HG02970 (cell line): ENCODE measurements around the gene CDC5L.
"Not testable (repeated sequence)": the region's sequence is repeated elsewhere in the genome, so short reads cannot be mapped to it uniquely, and the experiment has no call there.

Experiments
- ATAC-seq: cut with Tn5 transposase; IDR thresholded peaks from one replicate; pipeline ENCODE4 v1.9.1; 2021; ENCODE audit warnings: mild to moderate bottlenecking, moderate library complexity, moderate number of reproducible peaks; ENCODE audit not compliant: unreplicated experiment, low FRiP score

The CDC5L gene

DNA sequence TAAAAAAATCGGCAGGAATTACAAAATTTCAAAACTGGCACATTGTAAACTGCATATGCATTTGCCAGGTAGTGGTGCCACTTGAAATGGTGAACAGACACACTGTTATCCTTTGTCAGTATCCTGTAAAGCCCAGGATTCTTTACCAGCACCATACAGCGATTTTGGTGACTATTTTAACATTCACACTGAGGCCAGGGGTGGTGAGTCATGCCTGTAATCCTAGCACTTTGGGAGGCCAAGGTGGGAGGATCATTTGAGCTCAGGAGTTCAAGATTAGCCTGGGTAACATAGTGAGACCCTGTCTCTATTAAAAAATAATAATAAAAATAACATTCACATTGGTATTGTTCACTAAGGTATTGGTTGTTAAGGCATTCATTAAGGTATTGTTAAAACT is 61.7 kb downstream of the CDC5L start:
- ATAC-seq: not testable (repeated sequence)

DNA sequence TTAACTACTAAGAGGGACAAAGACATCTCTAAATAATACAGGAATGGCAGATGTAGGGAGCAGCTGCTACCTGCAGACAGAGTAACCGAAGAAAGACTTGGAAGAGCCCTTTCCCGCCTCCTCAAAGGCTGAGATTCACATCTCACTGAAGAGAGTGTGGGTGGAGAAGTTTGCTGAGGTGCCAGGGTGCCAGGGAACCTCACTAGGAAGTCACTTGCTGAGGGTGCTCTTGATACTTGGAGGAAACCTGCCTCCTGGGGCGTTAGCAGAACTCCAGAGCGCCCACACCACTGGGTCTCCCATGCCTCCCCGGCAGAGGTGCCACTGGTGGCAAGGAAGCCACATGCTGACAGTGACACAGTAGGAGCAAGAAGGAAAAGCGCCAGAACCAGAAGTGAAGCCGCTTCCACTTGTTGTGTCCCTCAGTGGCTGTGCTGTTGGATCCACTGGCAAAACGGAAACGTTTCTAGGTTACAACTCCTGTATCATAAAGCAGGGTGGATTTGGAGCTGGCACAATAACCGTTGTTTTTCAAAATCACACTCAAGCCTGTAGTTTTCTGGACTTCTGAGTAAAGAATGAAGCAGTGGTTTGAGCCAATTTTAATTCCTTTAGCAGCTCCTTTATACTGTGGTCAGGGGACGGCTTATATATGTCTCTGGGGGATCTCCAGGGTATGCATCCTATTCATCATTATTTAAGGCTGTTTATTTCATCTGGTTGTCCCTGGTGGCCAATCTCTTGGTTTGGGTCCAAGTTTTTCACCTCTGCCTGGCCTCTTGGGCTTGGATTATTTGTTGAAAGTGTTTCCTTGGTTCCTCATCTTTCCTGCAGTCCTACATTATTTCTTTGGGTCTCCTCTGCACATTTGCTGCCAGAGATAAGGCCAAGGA is 64.5 kb downstream of the CDC5L start:
- no peak for ATAC-seq

DNA sequence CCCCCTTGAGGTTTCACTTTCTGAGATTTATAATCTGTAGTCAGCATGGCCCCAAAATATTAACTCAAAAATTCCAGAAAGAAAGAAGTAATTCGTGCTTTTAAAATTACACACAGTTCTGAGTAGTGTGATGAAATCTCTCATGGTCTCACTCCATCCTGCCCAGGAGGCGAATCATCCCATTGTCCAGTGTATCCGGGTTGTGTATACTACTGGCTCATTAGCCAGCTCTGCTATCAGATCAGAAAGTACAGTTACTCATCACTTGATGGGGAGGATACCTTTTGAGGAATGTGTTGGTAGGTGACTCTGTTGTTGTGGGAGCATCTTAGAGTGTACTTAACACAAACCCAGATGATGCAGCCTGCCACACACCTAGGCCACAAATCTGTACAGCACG is 65.2 kb downstream of the CDC5L start:
- ATAC-seq: no peak

DNA sequence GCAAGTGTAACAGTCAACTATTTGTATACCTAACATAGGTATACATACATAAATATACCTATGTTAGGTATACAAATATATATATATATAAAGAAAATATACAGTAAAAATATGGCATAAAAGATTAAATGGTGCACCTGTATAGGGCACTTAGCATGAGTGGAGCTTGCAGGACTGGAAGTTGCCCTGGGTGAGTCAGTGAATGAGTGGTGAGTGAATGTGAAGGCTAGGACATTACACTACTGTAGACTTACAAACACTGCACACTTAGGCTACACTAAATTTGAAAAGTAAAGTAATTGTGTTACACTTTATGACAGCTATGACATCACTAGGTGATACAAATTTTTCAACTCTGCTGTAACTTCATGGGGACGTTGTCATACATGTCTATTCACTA is 65.6 kb downstream of the CDC5L start:
- no peak for ATAC-seq

DNA sequence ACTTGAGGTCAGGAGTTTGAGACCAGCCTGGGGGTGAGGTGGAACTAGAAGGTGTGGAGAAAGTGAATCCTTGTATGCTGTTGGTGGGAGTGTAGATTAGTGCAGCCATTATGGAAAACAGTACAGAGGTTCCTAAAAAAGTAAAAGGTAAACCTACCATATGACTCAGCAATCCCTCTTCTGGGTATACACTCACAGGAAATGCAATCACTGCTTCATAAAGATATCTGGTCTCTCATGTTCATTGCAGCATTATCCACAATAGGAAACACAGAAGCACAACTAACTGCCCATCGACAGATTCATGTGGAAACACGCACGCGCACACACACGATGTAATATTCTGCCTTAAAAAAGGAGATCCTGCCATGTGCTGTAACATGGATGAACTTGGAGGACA is 66.7 kb downstream of the CDC5L start:
- no peak for ATAC-seq

DNA sequence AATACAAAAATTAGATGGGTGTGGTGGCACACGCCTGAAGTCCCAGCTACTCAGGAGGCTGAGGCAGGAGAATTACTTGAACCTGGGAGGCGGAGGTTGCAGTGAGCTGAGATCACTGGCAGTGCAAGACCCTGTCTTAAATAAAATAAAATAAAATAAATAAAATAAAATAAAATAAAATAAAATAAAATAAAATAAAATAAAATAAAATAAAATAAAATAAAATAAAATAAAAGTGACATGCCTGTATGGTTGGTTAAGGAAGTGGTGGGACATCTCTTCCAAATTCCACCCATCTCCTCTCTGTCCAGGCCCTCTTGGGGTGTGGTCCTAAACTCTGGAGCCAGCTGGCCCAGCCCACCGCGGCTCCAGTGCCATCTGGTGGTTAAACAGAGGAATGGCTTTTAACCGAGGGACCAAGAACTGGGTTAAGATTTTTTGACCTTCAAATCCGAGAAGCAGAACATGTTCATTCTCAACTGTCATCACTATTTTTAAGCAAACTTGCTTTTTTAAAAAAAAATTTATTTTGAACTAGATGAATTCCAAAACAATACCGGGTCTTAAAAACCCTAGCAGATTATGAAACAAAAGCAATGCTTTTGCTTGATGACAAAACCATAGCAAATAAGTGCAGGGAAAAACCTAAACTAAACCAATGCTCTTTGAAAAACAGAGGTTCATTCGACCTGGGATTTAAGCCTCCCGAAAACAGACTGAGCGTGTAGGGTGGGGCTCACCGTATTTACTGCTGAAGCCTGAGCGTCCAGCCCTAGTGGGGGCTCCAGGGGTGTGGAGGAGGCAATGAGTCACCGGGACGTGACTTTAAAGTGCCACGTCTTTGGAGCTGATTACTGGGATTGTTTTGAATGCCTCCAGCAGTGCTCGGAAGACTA is 68.8 kb downstream of the CDC5L start:
- no peak for ATAC-seq

DNA sequence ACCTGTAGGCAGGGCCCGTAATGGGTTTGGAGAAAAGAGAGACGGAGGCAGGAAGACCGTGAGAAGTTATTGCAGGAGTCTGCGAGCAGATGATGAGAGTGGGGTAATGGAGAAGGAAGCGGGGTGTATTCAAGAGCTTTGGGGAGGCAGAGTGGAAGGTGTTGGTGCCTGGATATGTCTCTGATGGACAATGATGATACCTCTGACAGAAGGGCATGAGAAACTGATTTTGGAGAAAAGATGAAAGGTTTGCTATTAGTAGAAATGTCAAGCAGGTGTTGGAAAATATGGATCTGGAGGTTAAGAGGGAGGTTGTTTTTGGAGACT is 69.4 kb downstream of the CDC5L start:
- ATAC-seq: no peak

DNA sequence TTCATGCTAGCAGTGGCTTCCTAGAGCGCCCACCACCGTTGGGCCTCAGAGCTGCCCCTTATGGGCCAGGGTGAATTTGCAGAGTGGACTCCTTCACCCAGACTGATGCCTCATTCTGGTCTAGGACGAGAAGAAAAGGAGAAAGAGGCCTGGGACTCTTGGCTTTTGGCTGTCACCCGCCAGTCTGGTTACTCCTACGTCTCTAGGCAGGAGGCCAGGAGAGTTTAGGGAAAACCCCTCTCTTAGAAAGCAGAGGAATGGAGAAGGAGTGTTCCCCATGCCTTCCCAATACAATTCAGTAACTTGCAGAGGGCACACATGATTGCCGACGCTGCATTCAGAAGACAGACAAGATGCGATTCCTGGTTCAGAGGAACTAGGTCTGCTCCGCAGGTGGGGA is 70.1 kb downstream of the CDC5L start:
- ATAC-seq: no peak

DNA sequence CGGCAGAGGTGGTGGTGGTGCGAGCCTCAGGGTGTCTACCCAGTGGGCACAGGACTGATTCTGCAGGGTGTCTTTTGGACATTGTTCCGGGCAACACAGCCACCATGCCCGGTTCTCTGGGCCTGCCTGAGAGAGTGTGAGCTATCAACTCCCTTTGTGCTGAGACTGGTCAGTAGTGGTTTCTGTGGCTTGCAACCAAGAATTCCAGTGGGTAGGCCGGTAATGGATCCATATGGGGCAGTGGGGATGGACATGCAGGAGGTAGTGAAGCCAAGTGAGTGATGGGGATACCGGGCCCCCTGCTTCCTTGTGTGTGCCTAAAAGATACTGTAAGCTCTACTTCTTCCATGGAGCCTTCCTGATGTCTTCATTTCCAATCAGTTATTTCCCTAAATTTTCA is 71.0 kb downstream of the CDC5L start:
- ATAC-seq: no peak

DNA sequence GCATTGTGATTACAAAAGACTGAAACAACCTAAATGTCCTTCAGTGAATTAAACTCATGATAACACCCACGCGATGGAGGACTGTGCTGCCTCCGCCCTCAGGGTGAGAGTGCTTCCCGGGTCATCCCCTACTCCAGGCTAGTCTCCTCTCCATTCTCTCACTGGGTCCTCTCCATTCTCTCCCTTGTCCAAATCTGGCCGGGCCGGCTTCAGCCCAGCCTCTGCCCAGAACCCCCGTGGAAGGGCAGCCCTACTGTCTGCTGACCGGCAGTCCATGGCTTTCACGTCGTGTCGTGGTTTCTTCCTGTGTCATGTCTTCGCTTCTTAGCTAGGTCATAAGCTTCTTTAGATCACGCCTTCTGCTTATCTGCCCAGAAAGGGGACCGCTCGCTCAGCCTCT is 74.8 kb downstream of the CDC5L start:
- no peak for ATAC-seq

DNA sequence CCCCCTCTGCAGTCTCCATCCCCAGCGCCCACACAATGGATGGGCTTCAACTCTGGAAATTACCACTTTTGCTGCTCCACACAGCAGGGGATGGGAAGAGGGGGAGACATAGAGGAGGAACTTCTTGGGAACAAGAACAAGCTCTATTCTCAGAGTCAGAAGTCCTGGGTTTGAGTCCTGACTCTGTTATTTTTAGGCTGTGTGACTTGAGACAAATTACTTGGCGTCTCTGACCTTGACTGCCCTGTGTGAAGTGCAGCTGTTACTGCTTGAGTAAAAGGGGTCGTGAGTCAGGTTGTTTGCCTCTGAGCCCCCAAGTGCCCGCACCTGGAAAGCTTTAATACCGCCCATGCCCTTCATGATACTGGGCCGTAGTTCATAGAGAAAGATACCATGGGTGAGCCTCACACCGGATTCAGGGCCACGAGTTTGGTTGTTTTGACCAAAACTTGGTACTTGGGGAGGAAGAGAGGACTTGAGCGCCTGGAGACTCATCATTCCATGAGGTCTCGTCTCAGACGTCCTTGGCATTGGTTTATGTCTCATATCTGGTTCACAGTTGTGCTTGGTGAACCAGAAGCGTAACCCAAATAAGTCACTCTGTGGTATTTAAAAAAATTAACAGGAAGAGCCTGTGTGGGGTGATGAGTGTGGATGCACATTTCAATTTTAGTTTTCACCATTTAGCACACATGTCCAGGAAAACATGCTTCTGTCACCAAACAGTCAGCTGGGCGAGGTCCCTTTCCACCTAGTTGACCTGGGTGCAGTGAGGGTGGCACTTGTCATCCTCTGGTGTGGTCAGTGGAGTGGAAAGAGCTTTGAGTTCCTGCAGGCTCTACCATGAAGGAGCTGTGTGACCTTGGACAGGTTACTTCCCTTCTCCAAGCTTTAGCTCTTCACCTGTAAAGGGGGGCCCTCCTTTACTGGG is 75.6 kb downstream of the CDC5L start:
- ATAC-seq: no peak

DNA sequence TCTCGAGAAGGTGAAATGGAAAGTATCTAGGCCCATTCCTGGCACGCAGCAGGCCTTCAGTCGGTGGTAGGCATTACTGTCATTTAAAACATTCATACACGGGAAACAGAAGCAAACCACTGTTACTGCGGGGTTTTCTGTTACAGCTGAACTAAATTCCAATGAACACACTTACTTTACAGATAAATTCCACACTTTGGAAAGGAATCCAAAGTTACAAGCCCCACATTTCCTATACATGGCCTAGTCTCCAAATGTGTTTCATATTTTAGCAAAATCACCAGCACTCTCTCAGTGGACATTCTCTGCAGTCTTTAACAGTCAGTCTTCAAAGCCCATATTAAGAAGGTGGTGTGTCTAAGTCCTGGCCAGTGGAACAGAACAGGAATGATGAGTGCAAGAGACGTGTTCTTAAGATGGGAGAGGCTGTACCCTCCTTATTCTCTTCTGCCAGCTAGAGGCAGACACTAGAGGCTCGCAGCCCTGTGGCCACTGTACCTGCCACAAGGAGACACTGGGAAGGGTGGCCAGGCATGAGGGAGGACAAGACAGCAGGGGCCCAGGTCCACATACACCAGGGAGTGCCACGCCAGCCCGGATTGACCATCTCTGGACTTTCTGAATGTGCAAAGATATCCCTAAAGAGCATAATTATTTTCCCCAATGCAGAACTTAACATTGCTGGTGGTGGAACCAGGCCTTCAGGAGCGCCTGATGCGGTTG is 76.4 kb downstream of the CDC5L start:
- no peak for ATAC-seq

DNA sequence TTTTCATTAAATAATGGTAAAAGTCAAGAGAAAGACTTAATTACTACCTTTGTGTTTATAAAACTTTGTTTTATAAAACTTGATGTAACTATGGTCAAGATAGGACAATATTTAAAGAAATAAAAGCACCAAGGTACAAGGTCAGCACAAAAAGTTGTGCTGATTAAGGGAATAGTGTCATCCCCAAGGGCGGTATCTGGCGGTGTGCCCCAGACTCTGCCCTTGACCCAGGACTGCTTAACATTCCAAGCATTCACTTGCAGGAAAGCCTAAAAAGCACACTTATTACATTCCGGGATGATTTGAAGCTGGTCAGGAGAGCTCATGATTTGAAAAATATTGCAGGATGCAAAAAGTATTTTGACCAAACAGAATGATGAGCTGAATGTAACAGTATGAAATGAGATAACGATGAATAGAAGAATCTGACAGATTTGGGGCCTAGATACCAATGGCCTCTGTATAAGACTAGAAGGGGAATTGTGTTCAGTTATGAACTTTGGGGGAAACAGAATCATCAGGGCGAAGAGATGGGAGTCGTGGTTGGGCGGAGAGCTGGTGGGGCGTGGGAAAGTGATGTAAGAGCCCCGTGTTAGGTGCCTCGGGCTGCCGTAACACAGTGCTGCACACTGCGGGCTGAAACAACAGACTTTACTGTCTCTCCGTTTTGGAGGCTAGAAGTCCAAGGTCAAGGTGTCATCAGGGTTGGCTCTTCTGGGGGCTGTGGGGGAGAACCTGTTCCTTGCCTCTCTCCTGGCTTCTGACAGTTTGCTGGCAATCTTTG is 77.2 kb downstream of the CDC5L start:
- ATAC-seq: no peak

DNA sequence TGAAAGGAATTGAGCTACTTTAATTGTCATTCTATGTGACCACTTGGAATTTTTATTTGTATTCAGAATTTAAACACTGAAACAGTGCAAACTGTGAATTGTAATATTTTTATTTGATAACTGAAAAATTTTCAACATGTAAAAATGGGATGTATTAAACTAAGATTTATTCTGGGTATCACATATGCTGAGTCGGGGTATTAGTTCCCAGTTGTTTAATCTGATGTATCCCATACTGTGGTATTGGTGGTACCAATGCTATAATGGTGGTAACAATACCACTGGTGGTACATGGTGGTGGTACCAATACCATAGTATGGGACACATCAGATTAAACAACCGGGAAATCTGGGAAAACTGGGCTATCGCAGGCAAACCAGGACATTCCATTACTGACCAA is 79.4 kb downstream of the CDC5L start:
- ATAC-seq: no peak

DNA sequence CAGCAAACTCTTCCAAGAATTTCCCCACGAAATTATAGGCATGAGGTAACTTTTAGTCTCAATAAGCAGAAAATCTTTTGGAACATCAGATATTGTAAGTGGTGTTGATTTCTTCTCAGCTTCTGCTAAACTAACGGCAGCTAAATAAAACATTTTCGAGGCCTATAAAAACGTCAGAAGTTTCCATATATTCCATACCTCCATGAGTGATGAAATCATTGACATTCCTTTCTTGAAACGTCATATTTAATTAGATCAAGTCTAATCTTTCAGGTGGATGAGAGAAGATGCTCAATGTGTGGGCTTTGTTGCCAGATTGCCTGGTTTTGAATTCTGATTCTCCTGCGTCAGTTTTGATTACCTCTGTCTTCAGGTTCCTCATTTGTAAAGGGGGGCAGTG is 81.3 kb downstream of the CDC5L start:
- ATAC-seq: no peak

DNA sequence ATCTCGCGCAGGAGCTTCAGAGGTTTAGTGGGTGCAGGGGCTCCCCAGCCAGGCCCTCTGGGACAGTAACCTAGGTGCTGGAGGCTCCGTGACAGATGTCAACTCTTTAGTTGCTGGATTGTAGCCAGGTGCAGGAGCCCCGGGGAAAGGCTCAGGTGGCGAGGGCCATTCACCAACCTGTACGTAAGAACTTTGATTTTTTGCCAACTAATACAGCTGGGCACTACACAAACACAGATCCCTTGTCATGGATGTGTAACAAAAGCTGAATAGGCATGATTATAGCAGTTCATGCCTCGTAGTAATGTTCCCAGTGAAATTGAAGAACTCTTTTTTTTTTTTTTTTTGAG is 82.6 kb downstream of the CDC5L start:
- ATAC-seq: no peak

DNA sequence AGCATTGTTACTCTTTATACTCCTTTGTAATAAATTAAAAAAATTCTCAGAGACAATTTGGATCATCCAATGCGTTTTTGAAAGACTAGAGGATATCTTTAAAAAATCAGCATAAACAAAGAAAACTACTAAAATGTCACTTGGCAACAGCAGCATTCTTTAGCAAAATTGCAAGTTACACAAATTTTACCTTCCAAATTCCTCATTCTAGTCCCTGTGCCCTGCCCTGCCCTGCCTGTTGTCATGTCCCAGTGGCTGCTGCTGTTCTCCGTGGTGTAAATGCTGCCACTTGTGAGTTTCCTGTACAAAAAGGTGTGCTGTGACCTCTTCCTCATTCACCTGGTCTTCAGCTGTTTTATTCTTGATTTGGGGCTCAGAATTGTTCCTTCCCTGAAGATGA is 83.2 kb downstream of the CDC5L start:
- ATAC-seq: no peak

DNA sequence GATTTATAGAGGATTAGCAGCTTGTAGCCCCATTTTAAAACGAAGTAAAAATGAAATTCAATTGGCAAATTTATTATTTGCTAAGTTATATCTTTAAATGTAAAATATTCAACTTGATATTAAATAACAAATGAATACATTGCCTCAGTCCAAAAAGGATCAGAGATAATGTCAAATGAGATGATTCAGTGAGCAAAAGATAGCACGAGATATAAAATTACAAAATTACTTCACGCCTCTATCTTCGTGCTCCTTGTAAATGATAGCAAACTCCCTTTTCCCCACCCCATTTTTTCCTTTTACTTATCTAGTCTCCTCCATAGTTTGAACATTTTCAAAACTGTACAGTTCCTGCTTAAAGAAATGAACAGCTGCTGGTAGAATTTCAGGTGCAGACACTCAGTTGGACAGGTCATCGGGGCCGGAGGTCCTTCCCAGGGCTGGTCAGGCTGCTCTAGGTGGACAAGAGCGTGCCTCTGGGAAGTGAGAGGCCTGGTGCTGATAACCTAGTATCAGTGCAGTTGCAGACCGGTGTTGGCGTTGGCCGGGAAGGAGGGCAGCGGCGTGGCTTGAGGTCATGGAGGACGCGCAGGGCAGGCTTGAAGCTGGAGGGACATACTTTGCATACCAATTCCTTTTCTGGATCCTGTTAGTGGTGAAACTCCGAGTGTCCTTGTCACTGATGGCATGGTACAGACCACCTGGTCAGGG is 83.9 kb downstream of the CDC5L start:
- no peak for ATAC-seq
